Small intestine (tissue), 7 donors: Measurements from ENCODE around the gene DHCR24. TPM values are rescaled to one million over a fixed set of nuclear protein-coding genes. Genes with fewer than 3 reads are reported as not detected.

Source experiments
- DNase-seq, 2 donors: peaks; one replicate each; pipeline versions ENCODE4 v3.0.0 to v3.0.0-alpha.2; 2013
- FAIRE-seq: peaks from 2 replicates; lab custom pipeline; 2012; peaks lifted over from hg19 to GRCh38; lab: Jason Lieb, UNC
- H3K27ac ChIP-seq, 3 donors: one replicate each; pipeline ENCODE4 v1.5.1; 2013; ENCODE audit warnings: low read length in 2 of 3, mild to moderate bottlenecking in 2 of 3, control low read depth in 1 of 3, inconsistent platforms in 1 of 3, low read depth in 1 of 3, moderate library complexity in 1 of 3
- H3K27me3 ChIP-seq, 3 donors: one replicate each; pipeline ENCODE4 v1.6.1; 2013; ENCODE audit warnings: low read length in 3 of 3, inconsistent platforms in 1 of 3; ENCODE audit not compliant: control insufficient read depth in 3 of 3, insufficient read depth in 3 of 3
- H3K36me3 ChIP-seq, 3 donors: one replicate each; pipeline ENCODE4 v1.6.1; 2013; ENCODE audit warnings: low read length in 3 of 3, inconsistent platforms in 1 of 3, low read depth in 1 of 3, mild to moderate bottlenecking in 1 of 3, moderate library complexity in 1 of 3; ENCODE audit not compliant: control insufficient read depth in 3 of 3, insufficient read depth in 2 of 3
- H3K4me1 ChIP-seq, 3 donors: one replicate each; pipeline ENCODE4 v1.6.1; 2013; ENCODE audit warnings: low read length in 2 of 3, inconsistent platforms in 1 of 3, low read depth in 1 of 3, mild to moderate bottlenecking in 1 of 3, moderate library complexity in 1 of 3; ENCODE audit not compliant: control insufficient read depth in 3 of 3, insufficient read depth in 2 of 3
- H3K4me3 ChIP-seq, 3 donors: one replicate each; pipeline ENCODE4 v1.5.1; 2013; ENCODE audit warnings: low read length in 3 of 3, control low read depth in 1 of 3, inconsistent platforms in 1 of 3, low read depth in 1 of 3, mild to moderate bottlenecking in 1 of 3, moderate library complexity in 1 of 3
- H3K9me3 ChIP-seq, 2 donors: one replicate each; pipeline ENCODE4 v1.6.1; 2013; ENCODE audit warnings: low read depth in 1 of 2, low read length in 1 of 2; ENCODE audit not compliant: control insufficient read depth in 2 of 2, insufficient read depth in 1 of 2
- WGBS, 3 donors: extraction: QIAGEN DNeasy Blood & Tissue Kit; methylation state at CpG; one replicate each; pipeline ENCODE4 v1.1.7; 2013; 5-methylcytosine and 5-hydroxymethylcytosine counted together
- polyA plus RNA-seq, 4 donors: library from polyadenylated mRNA; stranded (reverse) in 3 of 4; unstranded in 1 of 4; fragments of 200-250 nt in 3 of 4; fragments of 120-200 nt in 1 of 4; gene quantifications; one replicate each; pipeline versions ENCODE4 v1.2.1 to v1.2.3, GENCODE V29; 2013
- donor health status: healthy with polysubstance abuse.
- donor health status: control.
- donor health status: control.
- donor health status: Bipolar disorder and iron deficiency.
- donor health status: healthy.

Gene DHCR24
- polyA plus RNA-seq, 4 donors, result 7.0 to 162 (median 30.1) TPM

DNA sequence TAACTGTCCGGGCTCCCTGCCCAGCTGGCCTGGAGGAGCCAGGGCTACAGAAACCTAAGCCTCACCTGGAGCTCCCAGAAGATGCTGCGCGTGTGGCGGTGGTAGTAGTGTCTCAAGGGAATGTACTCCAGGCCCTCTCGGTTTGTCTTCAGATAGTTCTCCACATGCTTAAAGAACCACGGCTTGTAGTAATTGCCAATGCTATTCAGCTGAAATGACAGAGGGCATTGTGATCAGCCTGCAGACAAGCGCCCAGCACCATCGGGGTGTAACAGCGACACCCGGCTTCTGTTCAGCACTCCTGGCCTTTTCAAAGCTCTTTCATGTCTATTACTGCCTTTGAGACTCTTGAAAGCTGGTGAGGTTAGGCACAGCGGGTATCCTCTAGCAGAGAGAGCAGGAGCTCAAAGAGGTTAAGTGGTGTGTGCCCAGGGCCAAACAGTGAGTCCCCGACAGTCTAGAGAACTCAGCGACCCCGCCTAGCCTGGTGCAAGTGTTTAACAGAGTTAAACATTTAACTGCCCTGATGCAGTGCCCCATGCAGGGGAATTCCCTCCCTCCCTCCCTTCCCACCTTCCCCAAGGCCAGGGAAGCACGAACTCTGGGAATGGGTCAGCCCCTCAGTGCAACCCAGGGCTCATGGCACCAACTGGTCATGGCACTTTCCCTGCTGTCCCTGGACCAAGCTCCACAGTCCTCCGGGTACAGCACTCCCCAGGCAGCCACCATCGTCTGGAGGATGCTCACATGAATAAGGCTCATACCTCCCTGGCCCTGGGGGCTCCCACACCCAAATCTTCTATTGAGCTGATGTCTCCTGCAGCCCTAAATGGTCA lies 21.5 kb downstream of the DHCR24 start:
- Histone ChIP-seq H3K4me1 (peaks cover 0 to 58% (median 0%) of the 10 kb centered on the region in 3 donors), H3K9me3 (no peaks in the 10 kb centered on the region), H3K27ac (no peak overlapping the region), H3K27me3 (no peaks in the 10 kb centered on the region), H3K4me3 (no peak overlapping the region), H3K36me3 (peaks cover 5 to 39% (median 14%) of the 10 kb centered on the region in 3 donors)
- 66 to 76% (median 69%) methylated on average over 17 of the region's 17 CpGs for WGBS, 3 donors
- DNase-seq (peak in 1 of 2 donors; percentile 61), FAIRE-seq (no peak)

DNA sequence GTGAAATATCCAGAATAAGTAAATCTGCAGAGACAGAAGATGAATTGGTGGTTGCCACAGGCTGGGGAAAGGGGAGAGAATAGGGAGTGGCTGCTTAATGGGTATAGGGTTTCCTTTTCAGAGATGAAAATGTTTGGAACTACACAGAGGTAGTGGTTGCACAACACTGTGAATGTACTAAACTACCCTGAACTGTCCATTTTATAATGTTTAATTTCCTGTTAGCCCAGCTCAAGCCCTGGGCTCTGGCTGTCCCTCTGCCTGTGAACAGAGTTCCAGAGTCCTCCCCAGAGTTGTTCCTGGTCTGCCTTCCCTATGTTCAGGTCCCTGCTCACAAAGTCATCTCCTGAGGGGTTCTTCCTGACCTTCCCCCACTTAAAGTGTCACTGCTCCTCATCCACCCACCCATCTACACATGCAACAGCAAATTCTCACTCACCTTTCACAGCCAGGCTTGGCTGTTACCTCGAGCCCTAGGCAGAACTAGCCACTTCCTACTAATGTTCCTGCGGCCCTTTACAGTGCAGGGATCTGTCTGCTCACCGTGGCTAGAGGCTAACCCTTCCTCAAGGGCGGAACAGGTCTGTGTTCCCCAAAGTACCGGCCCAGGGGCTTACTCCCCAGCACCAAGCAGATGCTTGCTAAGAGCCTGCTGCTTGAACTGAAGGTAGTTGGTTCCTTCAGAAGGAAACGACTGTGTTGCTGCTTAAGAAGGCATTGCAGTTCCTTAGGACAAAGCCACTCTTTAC lies 22.4 kb downstream of the DHCR24 start:
- no peak for DNase-seq
- 78 to 85% (median 84%) methylated on average over 6 of the region's 6 CpGs for WGBS, 3 donors
- no peaks in the 10 kb centered on the region for H3K9me3 ChIP-seq
- peaks cover 0 to 57% (median 0%) of the 10 kb centered on the region in 3 donors for H3K4me1 ChIP-seq
- FAIRE-seq, result no peak
- no peak overlapping the region for H3K4me3 ChIP-seq
- peaks cover 5 to 40% (median 14%) of the 10 kb centered on the region in 3 donors for H3K36me3 ChIP-seq
- peak overlapping the region in 1 of 3 donors; percentile 4 for H3K27ac ChIP-seq
- H3K27me3 ChIP-seq, result no peaks in the 10 kb centered on the region

DNA sequence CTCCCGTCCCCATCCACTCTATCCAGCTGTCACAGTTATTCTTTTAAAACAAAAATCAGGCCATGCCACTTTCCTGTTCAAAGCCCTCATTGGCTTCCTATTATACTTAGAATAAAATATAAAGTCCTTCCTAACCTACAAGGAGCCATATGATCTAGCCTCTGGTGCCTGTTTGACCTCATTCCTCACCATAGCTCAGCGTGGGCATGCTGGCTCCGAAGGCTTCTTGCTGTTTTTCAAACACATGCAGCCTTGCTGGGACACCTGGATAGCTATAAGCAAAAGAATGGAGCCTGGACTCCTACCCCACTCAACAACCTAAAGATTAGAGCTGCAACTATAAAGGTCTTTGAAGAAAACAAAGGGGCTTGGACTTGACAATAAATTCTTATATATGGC lies 23.7 kb downstream of the DHCR24 start:
- Histone ChIP-seq H3K36me3 (peaks cover 5 to 43% (median 14%) of the 10 kb centered on the region in 3 donors), H3K9me3 (no peaks in the 10 kb centered on the region), H3K4me3 (no peak overlapping the region), H3K27ac (no peak overlapping the region), H3K4me1 (peaks cover 0 to 45% (median 0%) of the 10 kb centered on the region in 3 donors), H3K27me3 (no peaks in the 10 kb centered on the region)
- no peak for FAIRE-seq
- DNase-seq, result no peak
- 94 to 98% (median 95%) methylated on average over 3 of the region's 3 CpGs for WGBS, 3 donors

DNA sequence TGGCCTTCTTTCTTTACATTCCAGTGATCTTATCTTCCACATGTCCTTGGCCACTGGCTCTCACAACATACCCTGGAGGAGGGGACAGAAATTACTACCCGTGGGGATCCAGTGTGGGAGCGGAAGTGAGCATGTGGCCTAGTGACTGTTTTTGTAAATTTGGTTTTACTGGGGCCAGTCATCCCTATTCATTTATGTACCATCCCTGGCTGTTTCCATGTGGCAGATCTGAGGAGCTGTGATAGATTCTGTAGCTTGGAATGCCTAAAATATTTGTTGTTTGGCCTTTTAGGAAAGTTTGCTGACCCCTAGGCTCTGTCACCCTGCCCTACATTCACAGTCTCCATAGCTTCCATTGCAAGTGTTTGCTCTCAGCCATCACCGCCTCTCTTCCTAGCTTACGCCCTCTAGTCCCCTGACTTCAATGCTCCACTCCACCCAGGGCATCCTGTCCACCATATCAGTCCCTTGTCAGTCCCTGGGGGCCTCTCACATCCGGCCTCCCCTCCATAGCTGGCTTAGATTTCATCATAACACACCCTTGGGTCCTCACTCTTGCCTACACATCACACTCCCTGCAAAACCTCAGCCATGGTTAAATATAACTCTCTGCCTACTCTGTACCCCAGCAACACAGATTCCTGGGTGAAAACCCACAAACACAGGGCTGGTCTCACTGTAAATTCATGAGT lies 25.8 kb downstream of the DHCR24 start:
- Histone ChIP-seq H3K27ac (no peak overlapping the region), H3K27me3 (no peaks in the 10 kb centered on the region), H3K9me3 (no peaks in the 10 kb centered on the region), H3K4me3 (no peak overlapping the region), H3K4me1 (peaks cover 0 to 42% (median 0%) of the 10 kb centered on the region in 3 donors), H3K36me3 (peaks cover 3 to 41% (median 13%) of the 10 kb centered on the region in 3 donors)
- no peak for FAIRE-seq
- 79 to 82% (median 80%) methylated on average over 5 of the region's 5 CpGs for WGBS, 3 donors
- peak in 1 of 2 donors; percentile 39 for DNase-seq

DNA sequence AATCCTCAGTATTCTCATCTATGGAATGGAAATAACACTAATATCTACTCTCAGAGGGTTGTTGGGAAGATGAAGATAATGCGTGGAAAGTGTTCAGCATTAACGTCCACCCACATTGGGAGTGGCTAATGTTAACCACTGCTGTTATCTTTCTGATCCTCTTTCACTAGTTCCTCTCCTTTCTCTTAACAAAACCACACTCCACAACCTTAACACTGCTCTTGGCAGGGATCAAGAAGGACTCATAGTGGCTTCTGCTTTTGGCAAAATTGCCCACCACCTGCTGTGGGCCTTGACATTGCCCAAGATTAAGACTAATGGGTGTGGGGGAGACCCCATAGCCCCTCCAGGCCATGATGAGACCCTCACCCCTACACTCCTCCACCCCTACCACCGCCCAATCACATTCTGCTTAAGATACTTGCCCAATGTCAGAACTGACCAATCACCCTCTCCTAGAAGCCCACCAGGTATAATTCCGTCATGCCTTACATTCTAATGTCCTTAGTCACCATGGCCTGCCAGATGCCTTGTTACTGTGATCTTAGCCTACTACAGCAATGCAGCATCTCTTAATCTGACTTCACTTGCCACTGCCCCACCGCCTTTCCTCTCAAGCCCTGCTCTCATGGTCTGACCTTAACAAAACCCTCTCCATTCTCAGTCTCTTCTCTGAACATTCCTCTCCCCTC lies 27.1 kb downstream of the DHCR24 start:
- peaks cover 0 to 28% (median 0%) of the 10 kb centered on the region in 3 donors for H3K4me1 ChIP-seq
- no peak for DNase-seq
- H3K27me3 ChIP-seq, result no peaks in the 10 kb centered on the region
- WGBS, 3 donors, result 89 to 93% (median 93%) methylated on average over 5 of the region's 5 CpGs
- H3K36me3 ChIP-seq, result peaks cover 3 to 47% (median 7%) of the 10 kb centered on the region in 3 donors
- H3K4me3 ChIP-seq, result no peak overlapping the region
- no peak for FAIRE-seq
- no peaks in the 10 kb centered on the region for H3K9me3 ChIP-seq
- H3K27ac ChIP-seq, result no peak overlapping the region

DNA sequence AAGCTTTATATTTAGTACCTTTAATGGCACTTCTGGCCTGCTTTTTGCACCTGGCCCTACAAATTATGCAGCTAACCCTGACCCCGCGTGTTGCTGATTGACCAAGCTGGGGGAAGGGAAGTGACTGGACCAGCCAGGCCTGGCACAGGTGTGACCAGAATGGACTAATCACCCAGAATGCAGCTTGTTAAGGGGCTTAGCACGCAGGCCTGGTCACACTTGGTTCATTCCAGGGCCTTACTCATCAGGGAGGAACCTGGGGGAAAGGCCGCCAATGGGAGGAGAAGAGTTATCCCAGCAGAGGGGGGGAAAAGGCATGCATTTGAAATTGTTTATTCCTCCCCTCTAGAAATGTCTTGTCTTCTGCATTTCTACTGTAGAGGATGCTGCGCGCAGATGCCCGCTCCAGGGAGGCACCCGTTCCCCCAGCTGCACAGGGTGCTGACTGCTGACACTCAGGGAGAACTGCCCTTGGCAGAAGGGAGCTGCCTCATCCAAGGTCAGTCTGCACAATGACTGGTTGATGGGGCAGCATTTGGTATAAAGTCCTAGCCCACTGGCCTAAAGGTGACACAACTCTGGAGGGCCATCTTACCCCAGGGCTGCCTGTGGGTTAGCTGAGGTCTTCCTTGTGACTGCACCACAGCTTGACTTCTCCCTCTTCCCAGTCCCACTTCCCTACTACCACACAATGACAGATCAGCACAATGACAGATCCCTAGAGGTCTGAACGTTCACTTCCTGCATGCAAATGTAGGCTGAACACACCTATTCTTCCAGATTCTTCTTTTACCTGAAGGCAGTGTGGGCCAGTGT lies 29.0 kb downstream of the DHCR24 start:
- H3K27me3 ChIP-seq, result no peaks in the 10 kb centered on the region
- no peaks in the 10 kb centered on the region for H3K9me3 ChIP-seq
- 86 to 87% (median 87%) methylated on average over 9 of the region's 9 CpGs for whole genome bisulfite sequencing, 3 donors
- peak overlapping the region in 1 of 3 donors; percentile 77 for H3K27ac ChIP-seq
- peaks cover 0 to 22% (median 0%) of the 10 kb centered on the region in 3 donors for H3K4me1 ChIP-seq
- no peak for DNase-seq
- H3K36me3 ChIP-seq, result peaks cover 0 to 57% (median 8%) of the 10 kb centered on the region in 3 donors
- H3K4me3 ChIP-seq, result no peak overlapping the region
- FAIRE-seq, result no peak

DNA sequence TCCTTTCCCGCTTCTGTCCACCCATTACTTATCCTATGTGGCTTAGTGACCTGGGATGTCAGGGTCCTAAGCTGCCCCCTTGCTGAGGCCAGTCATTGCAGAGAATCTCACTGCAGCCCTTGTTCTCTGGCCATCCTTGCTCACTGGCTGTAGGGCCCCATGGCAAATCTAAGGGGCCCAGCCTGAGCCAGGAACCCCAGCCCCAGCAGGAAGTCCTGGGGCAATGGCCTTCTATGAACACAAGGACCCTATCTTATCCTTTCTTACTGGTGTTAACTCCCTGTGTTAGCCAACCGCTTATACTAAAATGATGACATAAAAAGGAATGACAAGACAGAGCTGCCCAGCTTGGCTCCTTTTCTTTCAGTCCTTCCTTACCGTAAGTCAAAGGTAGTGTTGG lies 29.9 kb downstream of the DHCR24 start:
- 94 to 100% (median 94%) methylated on average over 3 of the region's 3 CpGs for WGBS, 3 donors
- DNase-seq (peak in 1 of 2 donors; percentile 52), FAIRE-seq (no peak)
- Histone ChIP-seq H3K4me1 (peaks cover 0 to 22% (median 0%) of the 10 kb centered on the region in 3 donors), H3K27me3 (no peaks in the 10 kb centered on the region), H3K27ac (peak overlapping the region in 2 of 3 donors; percentile 7 to 77), H3K9me3 (no peaks in the 10 kb centered on the region), H3K36me3 (peaks cover 0 to 59% (median 8%) of the 10 kb centered on the region in 3 donors), H3K4me3 (no peak overlapping the region)
